ENCODE results near the gene CFAP97D2.

Gene CFAP97D2

GRCh38 chr13:114152285-114152645 lies 26.8 kb upstream of the CFAP97D2 start:
- Histone ChIP-seq H3K79me2 (ENCODE audit: control insufficient read depth, low read length) (no peaks in the 10 kb centered on the region), H3K4me2 (ENCODE audit: low read length) (no peak overlapping the region), H4K20me1 (ENCODE audit: control insufficient read depth, insufficient read depth, low read depth, low read length) (no peaks in the 10 kb centered on the region; the same call in 1 of the 2 replicates), H3K36me3 (ENCODE audit: control insufficient read depth, low read length) (no peaks in the 10 kb centered on the region), H3K27ac (ENCODE audit: low read depth, low read length) (no peak overlapping the region), H3K9me3 (ENCODE audit: control insufficient read depth, insufficient read depth, low read length) (no peaks in the 10 kb centered on the region), H3K9me2 (replicated peaks; ENCODE audit: control insufficient read depth, low read length) (no peaks in the 10 kb centered on the region), H3K4me1 (ENCODE audit: control insufficient read depth, low read length) (peaks cover 20% of the 10 kb centered on the region), H3K4me3 (ENCODE audit: low read length) (no peak overlapping the region), H3F3A (ENCODE audit: control insufficient read depth, insufficient read depth) (no peaks in the 10 kb centered on the region), H3K27me3 (ENCODE audit: control insufficient read depth, low read length) (peaks cover 3% of the 10 kb centered on the region; the same call in 1 of the 2 replicates)
- TF ChIP-seq EZH2phosphoT487 (IDR thresholded peaks at IDR 0.05; ENCODE audit: borderline replicate concordance, low read length), result no peak
- TF ChIP-seq CTCF (IDR thresholded peaks at IDR 0.05; ENCODE audit: low read depth, low read length, poor library complexity, severe bottlenecking), result no peak

- no peaks in the 10 kb centered on the region for H3K9me3 ChIP-seq (ENCODE audit: control insufficient read depth, insufficient read depth, low read length)
- no peaks in the 10 kb centered on the region for H3K79me2 ChIP-seq (ENCODE audit: control insufficient read depth, low read length)
- no peaks in the 10 kb centered on the region for H3K36me3 ChIP-seq (ENCODE audit: control insufficient read depth, low read length)
- H3K27me3 ChIP-seq (ENCODE audit: control insufficient read depth, low read length), result peaks cover 3% of the 10 kb centered on the region; the same call in 1 of the 2 replicates
- H4K20me1 ChIP-seq (ENCODE audit: control insufficient read depth, insufficient read depth, low read depth, low read length), result no peaks in the 10 kb centered on the region; the same call in 1 of the 2 replicates
- no peak overlapping the region for H3K4me3 ChIP-seq (ENCODE audit: low read length)
- peaks cover 20% of the 10 kb centered on the region for H3K4me1 ChIP-seq (ENCODE audit: control insufficient read depth, low read length)
- no peak overlapping the region for H3K27ac ChIP-seq (ENCODE audit: low read depth, low read length)
- H3K9me2 ChIP-seq (replicated peaks; ENCODE audit: control insufficient read depth, low read length), result no peaks in the 10 kb centered on the region
- H3F3A ChIP-seq (ENCODE audit: control insufficient read depth, insufficient read depth), result no peaks in the 10 kb centered on the region
- H3K4me2 ChIP-seq (ENCODE audit: low read length), result no peak overlapping the region
- TF ChIP-seq EZH2phosphoT487 (IDR thresholded peaks at IDR 0.05; ENCODE audit: borderline replicate concordance, low read length), result no peak
- no peak for TF ChIP-seq CTCF (IDR thresholded peaks at IDR 0.05; ENCODE audit: low read depth, low read length, poor library complexity, severe bottlenecking)
Measured at GRCh38 chr13:114152831-114153371, 26.2 kb upstream of the CFAP97D2 start.

GRCh38 chr13:114153485-114154080 lies 25.5 kb upstream of the CFAP97D2 start:
- peaks cover 16% of the 10 kb centered on the region for H3K4me1 ChIP-seq (ENCODE audit: control insufficient read depth, low read length)
- no peaks in the 10 kb centered on the region for H3K9me2 ChIP-seq (replicated peaks; ENCODE audit: control insufficient read depth, low read length)
- H3K36me3 ChIP-seq (ENCODE audit: control insufficient read depth, low read length), result no peaks in the 10 kb centered on the region
- no peak overlapping the region for H3K4me3 ChIP-seq (ENCODE audit: low read length)
- H3K27me3 ChIP-seq (ENCODE audit: control insufficient read depth, low read length), result peaks cover 3% of the 10 kb centered on the region; the same call in 1 of the 2 replicates
- H3K4me2 ChIP-seq (ENCODE audit: low read length), result no peak overlapping the region
- no peak for TF ChIP-seq EZH2phosphoT487 (IDR thresholded peaks at IDR 0.05; ENCODE audit: borderline replicate concordance, low read length)
- TF ChIP-seq CTCF (IDR thresholded peaks at IDR 0.05; ENCODE audit: low read depth, low read length, poor library complexity, severe bottlenecking), result no peak
- no peaks in the 10 kb centered on the region for H3F3A ChIP-seq (ENCODE audit: control insufficient read depth, insufficient read depth)
- H4K20me1 ChIP-seq (ENCODE audit: control insufficient read depth, insufficient read depth, low read depth, low read length), result no peaks in the 10 kb centered on the region; the same call in 1 of the 2 replicates
- no peak overlapping the region for H3K27ac ChIP-seq (ENCODE audit: low read depth, low read length)
- H3K79me2 ChIP-seq (ENCODE audit: control insufficient read depth, low read length), result no peaks in the 10 kb centered on the region
- H3K9me3 ChIP-seq (ENCODE audit: control insufficient read depth, insufficient read depth, low read length), result no peaks in the 10 kb centered on the region

Data from DOHH2 (cell line).